GM12878 (cell line): ENCODE measurements around the gene EIF2B4. TPM values are rescaled to one million over a fixed set of nuclear protein-coding genes. Genes with fewer than 3 reads are reported as not detected.

Experiments
- ATAC-seq: fragments of 200-7000 bp; cut with Tn5 transposase; 3 replicates; pipeline ENCODE4 v1.9.1; 2020; ENCODE audit warnings: mild to moderate bottlenecking, moderate library complexity
- BruUV-seq: library from RNA; stranded (reverse); fragments of 400-500 nt; replicated peaks from 2 replicates; lab custom pipeline; 2021; lab: Mats Ljungman, UMichigan
- CTCF ChIA-PET: fragments of 300-600 bp; sonication (Branson Sonifier 250); formaldehyde crosslinking; extraction: SDS; loops from one replicate; lab custom pipeline; 2021; ENCODE audit warnings: inconsistent platforms; lab: Yijun Ruan, JAX
- POLR2A ChIA-PET: fragments of 350-600 bp; formaldehyde crosslinking; extraction: SDS; loops from one replicate; lab custom pipeline; 2021; ENCODE audit warnings: inconsistent platforms; lab: Charles Lee
- RAD21 ChIA-PET: fragments of 300-600 bp; sonication (Branson Sonifier 250); formaldehyde crosslinking; loops from one replicate; lab custom pipeline; 2023; ENCODE audit warnings: antibody characterized with exemption; ENCODE audit not compliant: unreplicated experiment; lab: Charles Lee
- SMC1A ChIA-PET: fragments of 300-600 bp; sonication (Branson Sonifier 250); formaldehyde crosslinking; loops from one replicate; lab custom pipeline; 2023; ENCODE audit not compliant: unreplicated experiment, uncharacterized antibody; lab: Charles Lee
- DNase-seq: peaks from one replicate; pipeline ENCODE4 v3.0.0-alpha.2; 2011; ENCODE audit warnings: low read depth, low spot score
- FAIRE-seq: peaks from 3 replicates; lab custom pipeline; 2011; peaks lifted over from hg19 to GRCh38; lab: Jason Lieb, UNC
- H2AFZ ChIP-seq: 2 replicates; pipeline ENCODE4 v1.6.0; 2011; ENCODE audit warnings: low read depth, low read length, control low read depth; ENCODE audit not compliant: control insufficient read depth
- H3K27ac ChIP-seq: 2 replicates; pipeline ENCODE4 v1.5.1; 2011; ENCODE audit warnings: control low read depth; ENCODE audit not compliant: control insufficient read depth, insufficient read depth
- H3K27me3 ChIP-seq, 2 experiments: replicated peaks in 1 of 2; 2 replicates each; pipeline versions ENCODE4 v1.6.0 to v1.6.1; 2011; ENCODE audit warnings: low read length in 1 of 2; ENCODE audit not compliant: control insufficient read depth in 2 of 2, insufficient read depth in 2 of 2
- H3K36me3 ChIP-seq, 2 experiments: 2 replicates each; pipeline ENCODE4 v1.5.1; 2011; ENCODE audit warnings: low read length in 1 of 2; ENCODE audit not compliant: control insufficient read depth in 2 of 2, insufficient read depth in 2 of 2
- H3K4me1 ChIP-seq: 2 replicates; pipeline ENCODE4 v1.6.1; 2011; ENCODE audit warnings: mild to moderate bottlenecking, low read length, moderate library complexity, mixed read lengths; ENCODE audit not compliant: control insufficient read depth, insufficient read depth
- H3K4me2 ChIP-seq: 2 replicates; pipeline ENCODE4 v1.6.0; 2011; ENCODE audit warnings: control low read depth; ENCODE audit not compliant: control insufficient read depth, insufficient read depth
- H3K4me3 ChIP-seq: fragments of 200-600 bp; sonication (generic); 2 replicates; pipeline ENCODE4 v1.5.1; 2016
- H3K79me2 ChIP-seq: 2 replicates; pipeline ENCODE4 v1.6.0; 2011; ENCODE audit warnings: low read length; ENCODE audit not compliant: control insufficient read depth, insufficient read depth
- H3K9ac ChIP-seq: 2 replicates; pipeline ENCODE4 v1.8.0; 2011; ENCODE audit warnings: low read length, control low read depth, mixed read lengths; ENCODE audit not compliant: control insufficient read depth, insufficient read depth
- H3K9me3 ChIP-seq: replicated peaks from 3 replicates; pipeline ENCODE4 v1.5.1; 2011; ENCODE audit warnings: mild to moderate bottlenecking, low read length; ENCODE audit not compliant: control insufficient read depth, insufficient read depth
- H4K20me1 ChIP-seq: 2 replicates; pipeline ENCODE4 v1.6.0; 2011; ENCODE audit not compliant: control insufficient read depth, insufficient read depth
- BCL11A ChIP-seq: IDR thresholded peaks from 2 replicates; pipeline ENCODE4 v1.6.1; 2011; ENCODE audit warnings: low read depth, low read length
- CBFB ChIP-seq: IDR thresholded peaks from 2 replicates; pipeline ENCODE4 v1.6.1; 2016; ENCODE audit warnings: antibody characterized with exemption, low read depth
- CREB1 ChIP-seq: IDR thresholded peaks from 2 replicates; pipeline ENCODE4 v1.6.1; 2012; ENCODE audit warnings: low read depth, mild to moderate bottlenecking, inconsistent platforms
- EED ChIP-seq: sonication (generic); IDR thresholded peaks from 2 replicates; pipeline ENCODE4 v1.6.1; 2016; ENCODE audit warnings: antibody characterized with exemption, low read depth
- MEF2B ChIP-seq: fragments of 450-650 bp; IDR thresholded peaks from 2 replicates; pipeline ENCODE4 v1.6.1; 2018; ENCODE audit warnings: mild to moderate bottlenecking, moderate library complexity; ENCODE audit not compliant: partially characterized antibody, poor library complexity, severe bottlenecking
- NR2C1 ChIP-seq: fragments of 450-650 bp; IDR thresholded peaks from 2 replicates; pipeline ENCODE4 v1.6.1; 2017; ENCODE audit warnings: antibody characterized with exemption, mild to moderate bottlenecking, moderate library complexity
- NR2F1 ChIP-seq: fragments of 450-650 bp; conservative IDR thresholded peaks from 2 replicates; pipeline ENCODE4 v1.6.1; 2017; ENCODE audit warnings: mild to moderate bottlenecking
- NRF1 ChIP-seq: conservative IDR thresholded peaks from 2 replicates; pipeline ENCODE4 v1.6.1; 2011; ENCODE audit warnings: mild to moderate bottlenecking, low read depth, low read length, improper control_type of control experiment
- POLR2A ChIP-seq: IDR thresholded peaks from 2 replicates; pipeline ENCODE4 v1.6.1; 2011; ENCODE audit warnings: low read depth, mild to moderate bottlenecking, low read length
- POLR2AphosphoS2 ChIP-seq: IDR thresholded peaks from 2 replicates; pipeline ENCODE4 v1.6.1; 2011; ENCODE audit warnings: low read depth, mild to moderate bottlenecking, low read length, improper control_type of control experiment, moderate library complexity
- SMAD1 ChIP-seq: fragments of 450-650 bp; IDR thresholded peaks from 2 replicates; pipeline ENCODE4 v1.6.1; 2018; ENCODE audit warnings: mild to moderate bottlenecking, low read depth; ENCODE audit not compliant: partially characterized antibody
- SMARCA5 ChIP-seq: fragments of 450-650 bp; IDR thresholded peaks from 2 replicates; pipeline ENCODE4 v1.6.1; 2017; ENCODE audit warnings: mild to moderate bottlenecking
- SREBF1 ChIP-seq: IDR thresholded peaks from 2 replicates; pipeline ENCODE4 v1.6.1; 2012; ENCODE audit warnings: mild to moderate bottlenecking, low read length
- STAT3 ChIP-seq: IDR thresholded peaks from 2 replicates; pipeline ENCODE4 v1.6.1; 2011; ENCODE audit warnings: low read depth, low read length, improper control_type of control experiment
- USF2 ChIP-seq: IDR thresholded peaks from 2 replicates; pipeline ENCODE4 v1.6.1; 2011; ENCODE audit warnings: low read depth, low read length, improper control_type of control experiment, borderline replicate concordance
- ZNF384 ChIP-seq: IDR thresholded peaks from 2 replicates; pipeline ENCODE4 v1.6.1; 2012; ENCODE audit warnings: low read depth, mild to moderate bottlenecking, low read length, improper control_type of control experiment, borderline replicate concordance
- WGBS: methylation state at CpG from one replicate; pipeline ENCODE4 v1.1.6; 2016; ENCODE audit warnings: low lambda C conversion rate; ENCODE audit not compliant: insufficient replicate concordance, insufficient coverage; ENCODE audit errors: missing lambda C conversion rate; 5-methylcytosine and 5-hydroxymethylcytosine counted together
- in situ Hi-C: fragments of 300-500 bp; cut with MboI; formaldehyde crosslinking; loops from 9 replicates; pipeline ENCODE4 v1.14.3; 2018; ENCODE audit warnings: mixed read lengths
- intact Hi-C: fragments of 100-400 bp; cut with micrococcal nuclease; formaldehyde crosslinking; loops from one replicate; pipeline ENCODE4 v1.14.2; 2022; ENCODE audit not compliant: unreplicated experiment
- polyA plus RNA-seq, 11 experiments: library from polyadenylated mRNA; depleted of rRNA in 4 of 11; unstranded in 6 of 11; stranded (reverse) in 5 of 11; fragments of >200 nt; fragmentation: Nextera tagmentation in 4 of 11; fragmentation: Illumina TruSeq in 1 of 11; extraction: Ambion mirVana in 4 of 11; extraction: Trizol in 1 of 11; gene quantifications; 1 replicate in 1 of 11; 2 replicates in 10 of 11; pipeline versions ENCODE4 v1.2.1 to v1.2.3, GENCODE V29; 2011 to 2016; ENCODE audit warnings: inconsistent platforms in 2 of 11, missing spikeins in 2 of 11, low read depth in 1 of 11
- total RNA-seq, 4 experiments: library from RNA; depleted of rRNA in 3 of 4; stranded (reverse); fragments of >200 nt in 3 of 4; fragmentation: Illumina TruSeq in 1 of 4; extraction: Trizol in 1 of 4; gene quantifications; 2 replicates each; pipeline versions ENCODE4 v1.2.1 to v1.2.3, GENCODE V29; 2013 to 2021
- TF ChIP-seq, protein P1 (sequence below), 3 experiments: IDR thresholded peaks in 2 of 3; conservative IDR thresholded peaks in 1 of 3; 2 replicates each; pipeline ENCODE4 v1.5.1; 2011; ENCODE audit warnings: low read depth in 3 of 3, low read length in 3 of 3, mild to moderate bottlenecking in 3 of 3, control low read depth in 2 of 3, moderate library complexity in 2 of 3, inconsistent platforms in 1 of 3, mixed read lengths in 1 of 3; ENCODE audit not compliant: control insufficient read depth in 2 of 3, insufficient read depth in 1 of 3; ENCODE audit errors: extremely low read depth in 1 of 3

Gene EIF2B4
- total and polyA plus RNA-seq, 10 of the 15 experiments (the other 5 are each of a cell fraction or from before 2014, with no cell fraction given) = 13.4 to 53.9 (median 27.5) TPM

DNA sequence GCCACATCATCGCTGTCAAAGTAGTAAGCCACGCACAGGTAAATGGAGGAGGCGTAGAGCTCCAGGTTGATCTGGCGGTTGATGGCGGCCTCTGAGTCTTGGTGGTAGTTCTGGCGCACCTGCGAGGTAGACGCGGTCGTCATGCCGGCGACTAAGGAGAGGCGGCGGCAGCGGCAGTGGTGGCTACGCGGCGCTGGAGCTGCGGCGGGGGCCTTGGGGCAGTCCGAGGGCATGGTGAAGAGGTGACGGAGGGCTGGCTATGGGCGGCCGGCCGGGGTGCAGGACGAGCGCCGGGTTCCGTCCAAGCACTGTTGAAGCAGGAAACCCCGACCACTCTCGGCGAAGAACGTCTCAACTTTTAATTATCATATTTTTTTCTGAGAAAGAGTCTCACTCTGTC lies 23.1 kb upstream of the EIF2B4 start:
- POLR2A ChIA-PET = no interaction called here
- DNase-seq = no peak

DNA sequence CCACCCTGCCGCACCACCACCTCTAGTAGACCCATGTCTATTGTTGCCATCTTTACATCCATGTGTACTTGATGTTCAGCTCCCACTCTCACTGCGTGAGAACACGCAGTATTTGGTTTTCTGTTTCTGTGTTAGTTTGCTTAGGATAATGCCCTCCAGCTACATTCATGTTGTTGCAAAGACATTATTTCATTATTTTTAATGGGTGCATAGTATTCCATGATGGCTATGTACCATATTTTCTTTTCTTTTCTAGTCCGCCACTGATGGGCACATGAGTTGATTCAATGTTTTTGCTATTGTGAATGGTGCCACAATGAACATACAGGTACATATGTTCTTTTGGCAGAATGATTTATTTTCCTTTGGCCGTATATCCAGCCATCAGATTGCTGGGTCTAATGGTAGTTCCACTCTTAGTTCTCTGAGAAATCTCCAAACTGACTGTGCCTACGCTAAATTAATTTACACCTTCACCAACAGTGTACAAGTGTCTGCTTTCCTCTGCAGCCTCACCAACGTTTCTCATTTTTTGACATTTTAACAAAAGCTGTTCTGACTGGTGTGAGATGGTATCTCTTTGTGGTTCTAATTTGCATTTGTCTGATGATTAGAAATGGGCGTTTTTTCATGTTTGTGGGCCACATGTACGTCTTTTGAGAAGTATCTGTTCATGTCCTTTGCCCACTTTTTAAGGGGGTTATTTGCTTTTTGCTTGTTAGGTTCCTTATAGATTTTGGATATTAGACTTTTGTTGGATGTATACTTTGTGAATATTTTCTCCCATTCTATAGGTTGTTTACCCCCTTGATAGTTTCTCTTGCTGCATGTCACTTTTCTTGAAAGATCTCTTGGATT lies 20.9 kb upstream of the EIF2B4 start:
- H3K4me3 ChIP-seq = no peak overlapping the region
- FAIRE-seq = no peak
- in situ Hi-C loops = no loop called here
- no peak for TF ChIP-seq POLR2AphosphoS2
- TF ChIP-seq ZNF384 = no peak
- TF ChIP-seq SMAD1 = no peak
- TF ChIP-seq SREBF1 = no peak
- no peak for TF ChIP-seq STAT3
- no peak for TF ChIP-seq SMARCA5
- TF ChIP-seq, protein P1, sequence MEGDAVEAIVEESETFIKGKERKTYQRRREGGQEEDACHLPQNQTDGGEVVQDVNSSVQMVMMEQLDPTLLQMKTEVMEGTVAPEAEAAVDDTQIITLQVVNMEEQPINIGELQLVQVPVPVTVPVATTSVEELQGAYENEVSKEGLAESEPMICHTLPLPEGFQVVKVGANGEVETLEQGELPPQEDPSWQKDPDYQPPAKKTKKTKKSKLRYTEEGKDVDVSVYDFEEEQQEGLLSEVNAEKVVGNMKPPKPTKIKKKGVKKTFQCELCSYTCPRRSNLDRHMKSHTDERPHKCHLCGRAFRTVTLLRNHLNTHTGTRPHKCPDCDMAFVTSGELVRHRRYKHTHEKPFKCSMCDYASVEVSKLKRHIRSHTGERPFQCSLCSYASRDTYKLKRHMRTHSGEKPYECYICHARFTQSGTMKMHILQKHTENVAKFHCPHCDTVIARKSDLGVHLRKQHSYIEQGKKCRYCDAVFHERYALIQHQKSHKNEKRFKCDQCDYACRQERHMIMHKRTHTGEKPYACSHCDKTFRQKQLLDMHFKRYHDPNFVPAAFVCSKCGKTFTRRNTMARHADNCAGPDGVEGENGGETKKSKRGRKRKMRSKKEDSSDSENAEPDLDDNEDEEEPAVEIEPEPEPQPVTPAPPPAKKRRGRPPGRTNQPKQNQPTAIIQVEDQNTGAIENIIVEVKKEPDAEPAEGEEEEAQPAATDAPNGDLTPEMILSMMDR (IDR thresholded peaks at IDR 0.05 in 2 of 3, conservative IDR thresholded peaks at IDR 0.05 in 1 of 3; ENCODE audit: control insufficient read depth in 2 of 3, extremely low read depth in 1 of 3, insufficient read depth in 1 of 3, low read depth in 3 of 3, low read length in 3 of 3) = no peak
- TF ChIP-seq NRF1 = no peak
- TF ChIP-seq BCL11A = no peak
- TF ChIP-seq POLR2A = no peak
- no peak for TF ChIP-seq USF2
- no peak for TF ChIP-seq NR2F1
- no peak for TF ChIP-seq CREB1
- TF ChIP-seq EED = no peak
- no peak for TF ChIP-seq MEF2B

More for the DNA sequence above, 23.1 kb upstream of the EIF2B4 start:
- WGBS = 98% methylated on average over 29 of the region's 33 CpGs
- Histone ChIP-seq H3K36me3 (peaks cover 2 to 7% of the 10 kb centered on the region in 2 experiments), H3K27ac (no peak overlapping the region), H3K4me3 (no peak overlapping the region), H3K27me3 (no peaks in the 10 kb centered on the region), H3K4me1 (no peaks in the 10 kb centered on the region), H4K20me1 (no peaks in the 10 kb centered on the region), H2AFZ (no peak overlapping the region), H3K79me2 (peaks cover 44% of the 10 kb centered on the region), H3K9me3 (no peaks in the 10 kb centered on the region), H3K9ac (no peak overlapping the region), H3K4me2 (no peak overlapping the region)
- ChIA-PET CTCF (no interaction called here), RAD21 (no interaction called here), SMC1A (no interaction called here)
- intact Hi-C loops = no loop called here
- TF ChIP-seq NR2C1 (no peak), CBFB (no peak)
- BruUV-seq = no TSS peak
- ATAC-seq (no peak), FAIRE-seq (no peak)
- in situ Hi-C loops = no loop called here

More for the DNA sequence above, 20.9 kb upstream of the EIF2B4 start:
- TSS peak; percentile 34 for BruUV-seq
- Histone ChIP-seq H3K27me3 (no peaks in the 10 kb centered on the region), H3K4me1 (no peaks in the 10 kb centered on the region), H3K79me2 (peaks cover 28% of the 10 kb centered on the region), H3K36me3 (peaks cover 6 to 8% of the 10 kb centered on the region in 2 experiments), H3K27ac (no peak overlapping the region), H2AFZ (no peak overlapping the region), H4K20me1 (no peaks in the 10 kb centered on the region), H3K9ac (no peak overlapping the region), H3K4me2 (no peak overlapping the region), H3K9me3 (no peaks in the 10 kb centered on the region)
- SMC1A ChIA-PET = interaction anchor here (0.7 to 1.0 kb wide), 2 partner anchors 12 to 20 kb away, joined by 3 read pairs; no protein-coding TSS in a partner anchor
- RAD21 ChIA-PET = no interaction called here
- CTCF ChIA-PET = no interaction called here
- intact Hi-C loops = no loop called here
- POLR2A ChIA-PET = interaction anchor here (1.2 kb wide), 1 partner anchor 39 kb away, joined by 4 read pairs; no protein-coding TSS in a partner anchor
- ATAC-seq (no peak), DNase-seq (no peak)
- 81% methylated on average over 9 of the region's 9 CpGs for WGBS
